Measurements from ENCODE around the gene KCNE3.
"Not testable (repeated sequence)": the region's sequence is repeated elsewhere in the genome, so short reads cannot be mapped to it uniquely, and the experiment has no call there.

KCNE3 gene

GRCh38 chr11:74418509-74418895, 48.8 kb downstream of the KCNE3 start:
- TF ChIP-seq CTCF (IDR thresholded peaks at IDR 0.05; ENCODE audit: control insufficient read depth, insufficient read depth, low read depth, low read length, missing control alignments): no peak
- DNase-seq (ENCODE audit: low read depth): peak; percentile 55
- H3K4me3 ChIP-seq (ENCODE audit: control insufficient read depth, low read depth, low read length): no peak overlapping the region

DNA sequence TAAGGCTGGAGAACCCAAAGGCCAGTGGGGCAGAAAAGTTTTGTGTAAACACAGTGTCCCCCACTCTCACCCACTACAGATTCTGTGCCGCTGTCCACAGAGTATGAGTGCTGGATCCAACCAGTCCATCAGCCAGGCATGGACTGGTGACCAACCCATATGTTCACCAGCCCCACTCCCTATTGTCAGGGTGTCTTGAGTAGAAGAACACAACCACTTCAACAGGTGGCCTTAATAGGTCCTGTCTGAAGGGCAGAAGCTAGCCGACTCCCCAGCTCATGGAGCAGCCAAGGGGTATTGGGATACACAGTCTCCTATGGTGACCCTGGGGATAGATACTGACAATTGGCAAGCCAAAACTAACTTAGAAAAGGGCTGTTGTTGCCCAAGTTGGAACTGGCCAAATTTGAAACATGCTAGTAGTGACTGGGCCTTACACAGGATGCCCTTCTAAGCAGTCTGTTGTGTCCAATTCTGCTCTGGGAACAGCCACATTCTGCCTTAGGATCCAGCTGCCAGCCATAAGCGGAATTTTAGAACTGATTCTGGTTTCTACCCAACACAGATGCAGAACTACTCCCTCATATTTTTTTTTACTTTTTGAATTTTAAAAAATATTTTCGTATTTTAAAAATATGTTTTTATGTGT, 49.4 kb downstream of the KCNE3 start:
- H3K4me3 ChIP-seq (ENCODE audit: control insufficient read depth, low read depth, low read length): no peak overlapping the region
- no peak for DNase-seq (ENCODE audit: low read depth)
- no peak for TF ChIP-seq CTCF (IDR thresholded peaks at IDR 0.05; ENCODE audit: control insufficient read depth, insufficient read depth, low read depth, low read length, missing control alignments)

- no peak overlapping the region for H3K4me3 ChIP-seq (ENCODE audit: control insufficient read depth, low read depth, low read length)
- no peak for DNase-seq (ENCODE audit: low read depth)
- TF ChIP-seq CTCF (IDR thresholded peaks at IDR 0.05; ENCODE audit: control insufficient read depth, insufficient read depth, low read depth, low read length, missing control alignments): no peak
Observed at GRCh38 chr11:74417379-74417804, 50.0 kb downstream of the KCNE3 start.

GRCh38 chr11:74416974-74417373, 50.4 kb downstream of the KCNE3 start:
- not testable (repeated sequence) for DNase-seq (ENCODE audit: low read depth); H3K4me3 ChIP-seq (ENCODE audit: control insufficient read depth, low read depth, low read length)

DNA sequence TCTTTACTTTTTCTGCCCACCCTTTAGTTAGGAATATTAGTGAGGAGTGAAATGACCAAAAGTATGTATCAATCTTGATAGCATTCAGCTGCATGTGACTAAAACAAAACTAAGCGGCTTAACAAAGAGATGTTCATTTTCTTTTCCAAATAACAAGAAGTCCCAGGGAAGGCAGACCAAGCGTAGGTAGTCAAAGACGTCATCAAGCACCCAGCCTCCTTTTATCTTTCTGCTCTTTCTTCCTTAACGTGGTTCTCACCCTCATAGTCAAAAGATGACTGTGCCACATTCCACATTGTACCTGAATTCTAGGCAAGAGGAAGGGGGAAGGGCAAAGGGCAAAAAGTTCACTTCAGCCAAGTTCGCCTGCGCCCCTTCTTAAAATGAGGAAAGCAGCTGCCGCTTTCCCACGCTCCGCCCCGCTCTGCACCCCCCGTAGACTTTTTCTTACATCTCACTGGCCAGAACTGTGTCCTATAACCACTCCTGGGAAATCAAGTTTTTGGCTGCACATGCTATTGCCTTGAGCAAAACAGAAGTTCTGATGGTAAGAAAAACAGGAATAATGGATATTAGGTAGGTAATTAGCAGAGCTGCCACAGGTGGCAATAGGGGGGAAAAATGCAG, 54.5 kb downstream of the KCNE3 start:
- TF ChIP-seq CTCF (IDR thresholded peaks at IDR 0.05; ENCODE audit: control insufficient read depth, insufficient read depth, low read depth, low read length, missing control alignments): no peak
- no peak for DNase-seq (ENCODE audit: low read depth)
- H3K4me3 ChIP-seq (ENCODE audit: control insufficient read depth, low read depth, low read length): no peak overlapping the region

DNA sequence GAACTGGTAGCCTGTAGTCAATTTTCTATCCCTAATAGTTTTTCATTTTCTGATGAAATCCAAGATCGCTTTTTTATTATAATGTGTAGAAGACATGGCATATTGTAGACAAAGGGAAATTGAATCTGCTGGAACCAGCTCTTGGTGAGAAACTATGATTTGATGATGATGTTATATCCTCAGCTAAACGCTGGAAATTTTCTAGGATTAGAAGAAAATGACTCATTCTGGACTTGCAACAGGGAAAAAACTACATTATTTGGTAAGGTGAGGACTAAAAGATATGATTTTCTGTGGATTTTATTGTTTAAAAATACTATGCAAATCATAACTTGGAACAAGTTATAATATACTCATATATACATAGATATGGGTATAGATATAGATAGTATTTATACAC, 55.0 kb downstream of the KCNE3 start:
- H3K4me3 ChIP-seq (ENCODE audit: control insufficient read depth, low read depth, low read length): no peak overlapping the region
- DNase-seq (ENCODE audit: low read depth): no peak
- no peak for TF ChIP-seq CTCF (IDR thresholded peaks at IDR 0.05; ENCODE audit: control insufficient read depth, insufficient read depth, low read depth, low read length, missing control alignments)

- H3K4me3 ChIP-seq (ENCODE audit: control insufficient read depth, low read depth, low read length): no peak overlapping the region
- no peak for TF ChIP-seq CTCF (IDR thresholded peaks at IDR 0.05; ENCODE audit: control insufficient read depth, insufficient read depth, low read depth, low read length, missing control alignments)
- DNase-seq (ENCODE audit: low read depth): no peak
Observed at GRCh38 chr11:74409633-74410032, 57.7 kb downstream of the KCNE3 start.

Data from AG09309 (cell line).